Heart right ventricle (tissue), 16 donors: ENCODE data around the gene ACBD4. TPM values are rescaled to one million over a fixed set of nuclear protein-coding genes. Genes with fewer than 3 reads are reported as not detected.
A peak's percentile ranks its signal among the peaks of the same experiment; 100 is the strongest.

Source experiments
- ATAC-seq, 8 donors: fragments of 200-7000 bp; cut with Tn5 transposase; one replicate each; pipeline ENCODE4 v1.9.1; 2020; ENCODE audit warnings: mild to moderate bottlenecking in 8 of 8, moderate library complexity in 8 of 8, moderate number of reproducible peaks in 1 of 8
- DNase-seq, 2 donors: peaks; one replicate each; pipeline ENCODE4 v3.0.0-alpha.2; 2020
- H3K27ac ChIP-seq, 10 donors: fragments of 200-600 bp; sonication (generic) in 2 of 10; one replicate each; pipeline versions ENCODE4 v1.5.0 to v1.8.0; 2020 to 2022; ENCODE audit warnings: mild to moderate bottlenecking in 3 of 10
- H3K27me3 ChIP-seq, 7 donors: fragments of 200-600 bp; one replicate each; pipeline ENCODE4 v1.8.0; 2021 to 2022; ENCODE audit warnings: mild to moderate bottlenecking in 2 of 7
- H3K36me3 ChIP-seq, 9 donors: fragments of 200-600 bp; sonication (generic) in 1 of 9; one replicate each; pipeline versions ENCODE4 v1.5.0 to v1.8.0; 2020 to 2022; ENCODE audit warnings: mild to moderate bottlenecking in 2 of 9
- H3K4me1 ChIP-seq, 9 donors: fragments of 200-600 bp; sonication (generic) in 1 of 9; one replicate each; pipeline versions ENCODE4 v1.5.0 to v1.8.0; 2020 to 2022; ENCODE audit warnings: mild to moderate bottlenecking in 4 of 9
- H3K4me3 ChIP-seq, 10 donors: fragments of 200-600 bp; sonication (generic) in 2 of 10; one replicate each; pipeline versions ENCODE4 v1.5.0 to v1.8.0; 2020 to 2022; ENCODE audit warnings: mild to moderate bottlenecking in 7 of 10, moderate library complexity in 2 of 10
- H3K9me3 ChIP-seq, 11 donors: fragments of 200-600 bp in 10 of 11; sonication (generic) in 2 of 11; one replicate each; pipeline versions ENCODE4 v1.5.0 to v1.8.0; 2013 to 2022; ENCODE audit warnings: mild to moderate bottlenecking in 2 of 11, control low read depth in 1 of 11, moderate library complexity in 1 of 11
- WGBS, 2 donors: extraction: QIAGEN DNeasy Blood & Tissue Kit; methylation state at CpG; one replicate each; pipeline ENCODE4 v1.1.7; 2013; ENCODE audit warnings: inconsistent platforms in 1 of 2; 5-methylcytosine and 5-hydroxymethylcytosine counted together
- intact Hi-C, 10 donors: fragments of 100-400 bp; cut with DNase I; formaldehyde crosslinking; loops; one replicate each; pipeline versions ENCODE4 v1.11.1 to v1.14.2; 2022
- polyA plus RNA-seq, 2 donors: library from polyadenylated mRNA; stranded (reverse); fragments of 200-250 nt; gene quantifications; one replicate each; pipeline ENCODE4 v1.2.3, GENCODE V29; 2013
- total RNA-seq, 10 donors: library from RNA; stranded (reverse); fragmentation: NEBNext Ultra II Directional in 3 of 10; extraction: Animal tissue kit (Norgen Biotek cat#: 25700) in 3 of 10; gene quantifications; one replicate each; pipeline versions ENCODE4 v1.2.1 to v1.2.4, GENCODE V29; 2021 to 2023
- TF ChIP-seq, protein P1 (sequence below), 9 donors: fragments of 200-600 bp; sonication (generic) in 2 of 9; IDR thresholded peaks; one replicate each; pipeline versions ENCODE4 v1.5.0 to v1.8.0; 2021 to 2022; ENCODE audit warnings: antibody characterized with exemption in 9 of 9, mild to moderate bottlenecking in 5 of 9, moderate library complexity in 1 of 9
- donor health status: Arrhythmogenic right ventricular cardiomyopathy.
- donor health status: ischemic (EF 13 %, LVEDD 7.1; RV severe dilation, severe dysfunction).
- donor health status: healthy with polysubstance abuse.
- donor health status: DM: no; HTN: yes; CAD: no.
- donor health status: DM: no; HTN: no; CAD: no.
- donor health status: ischemic (EF 25% LVEDD 6.9; RV normal size, moderate dysfunction).
- donor health status: ischemic (EF 25% LVEDD 5.7; RV mildly dilated, moderate dysfunction).
- donor health status: healthy.
- donor health status: DM: yes; HTN: yes; CAD: no.
- donor health status: Ischemic cardiomyopathy.
- donor health status: ischemic (EF 35%, LVEDD 5.7; RV mildly dilated, moderate dysfunction).
- donor health status: nonischemic (EF 11% LVEDD 7.7; RV severe dilation, severe dysfunction).
- donor health status: DM: yes; HTN: yes; CAD: no.
- donor health status: PGD.
- donor health status: ischemic (EF 29% LVEDD 5.4; RV normal size, mild dysfunction).
- donor health status: nonischemic (EF 23%, LVEDD 6.1; RV moderate dilation, normal function).

Gene ACBD4
- total and polyA plus RNA-seq, 12 donors, result 4.2 to 16.7 (median 7.3) TPM

- WGBS, 2 donors, result 25 to 27% methylated on average over 8 of the region's 8 CpGs
- H3K36me3 ChIP-seq, result no peaks in the 10 kb centered on the region
- H3K27ac ChIP-seq, result peak overlapping the region in 8 of 10 donors; percentile 50 to 99 (median 97)
- H3K27me3 ChIP-seq, result no peaks in the 10 kb centered on the region
- ATAC-seq (no peak), DNase-seq (no peak)
- peak overlapping the region; percentile 63 to 97 (median 76) for H3K4me3 ChIP-seq
- TF ChIP-seq, protein P1, sequence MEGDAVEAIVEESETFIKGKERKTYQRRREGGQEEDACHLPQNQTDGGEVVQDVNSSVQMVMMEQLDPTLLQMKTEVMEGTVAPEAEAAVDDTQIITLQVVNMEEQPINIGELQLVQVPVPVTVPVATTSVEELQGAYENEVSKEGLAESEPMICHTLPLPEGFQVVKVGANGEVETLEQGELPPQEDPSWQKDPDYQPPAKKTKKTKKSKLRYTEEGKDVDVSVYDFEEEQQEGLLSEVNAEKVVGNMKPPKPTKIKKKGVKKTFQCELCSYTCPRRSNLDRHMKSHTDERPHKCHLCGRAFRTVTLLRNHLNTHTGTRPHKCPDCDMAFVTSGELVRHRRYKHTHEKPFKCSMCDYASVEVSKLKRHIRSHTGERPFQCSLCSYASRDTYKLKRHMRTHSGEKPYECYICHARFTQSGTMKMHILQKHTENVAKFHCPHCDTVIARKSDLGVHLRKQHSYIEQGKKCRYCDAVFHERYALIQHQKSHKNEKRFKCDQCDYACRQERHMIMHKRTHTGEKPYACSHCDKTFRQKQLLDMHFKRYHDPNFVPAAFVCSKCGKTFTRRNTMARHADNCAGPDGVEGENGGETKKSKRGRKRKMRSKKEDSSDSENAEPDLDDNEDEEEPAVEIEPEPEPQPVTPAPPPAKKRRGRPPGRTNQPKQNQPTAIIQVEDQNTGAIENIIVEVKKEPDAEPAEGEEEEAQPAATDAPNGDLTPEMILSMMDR (IDR thresholded peaks at IDR 0.05), result no peak
- no peaks in the 10 kb centered on the region for H3K9me3 ChIP-seq
- H3K4me1 ChIP-seq, result peaks cover 9 to 60% (median 47%) of the 10 kb centered on the region in 9 donors
- intact Hi-C loops, result loop anchor here in 2 of 10 donors (1.0 to 5.0 kb wide), 2 partner anchors 9 to 46 kb away; no protein-coding TSS in a partner anchor
Observed at GRCh38 chr17:45150911-45151809, 15.7 kb downstream of the ACBD4 start.

DNA sequence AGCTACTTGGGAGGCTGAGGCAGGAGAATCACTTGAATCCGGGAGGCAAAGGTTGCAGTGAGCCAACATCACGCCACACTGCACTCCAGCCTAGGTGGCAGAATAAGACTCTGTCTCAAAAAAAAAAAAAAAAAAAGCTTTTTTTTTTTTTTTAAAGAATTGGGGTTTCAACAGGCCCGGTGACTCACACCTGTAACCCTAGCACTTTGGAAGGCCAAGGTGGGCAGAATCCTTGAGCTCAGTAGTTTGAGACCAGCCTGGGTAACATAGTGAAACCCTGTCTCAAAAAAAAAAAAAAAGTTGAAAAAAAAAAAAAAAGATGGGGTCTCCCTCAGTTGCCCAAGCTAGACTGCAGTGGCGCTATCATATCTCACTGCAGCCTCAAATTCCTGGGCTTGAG, 19.5 kb downstream of the ACBD4 start:
- ATAC-seq (no peak), DNase-seq (no peak)
- Histone ChIP-seq H3K4me1 (peaks cover 17 to 82% (median 67%) of the 10 kb centered on the region in 9 donors), H3K27ac (peak overlapping the region in 3 of 10 donors; percentile 26 to 48 (median 39)), H3K9me3 (no peaks in the 10 kb centered on the region), H3K27me3 (no peaks in the 10 kb centered on the region), H3K36me3 (peaks cover 0 to 7% (median 0%) of the 10 kb centered on the region in 9 donors), H3K4me3 (no peak overlapping the region)
- intact Hi-C loops, result no loop called here
- 94 to 95% methylated on average over 4 of the region's 4 CpGs for WGBS, 2 donors
- TF ChIP-seq, protein P1 (IDR thresholded peaks at IDR 0.05), result no peak

DNA sequence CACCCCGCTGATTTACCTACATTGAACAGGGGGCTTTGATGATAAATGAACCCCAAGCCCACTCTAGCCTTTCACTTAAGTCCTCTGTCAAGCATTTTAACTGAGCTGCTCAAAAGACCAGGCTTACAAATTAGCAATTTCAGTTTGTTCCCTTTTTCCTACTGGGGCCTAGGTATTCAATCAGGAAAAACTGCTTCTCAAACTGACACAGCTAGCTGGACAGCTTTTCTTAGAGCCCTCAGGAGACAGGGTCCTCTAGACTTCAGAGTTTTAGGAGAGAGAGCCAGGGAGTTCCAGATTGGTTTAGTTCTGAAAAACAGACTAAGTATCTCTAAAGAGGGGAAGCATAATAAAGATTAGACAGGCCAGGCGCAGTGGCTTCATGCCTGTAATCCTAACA, 20.0 kb downstream of the ACBD4 start:
- WGBS, 2 donors, result 85 to 94% methylated on average over 2 of the region's 2 CpGs
- no peak for ATAC-seq
- H3K9me3 ChIP-seq, result no peaks in the 10 kb centered on the region
- TF ChIP-seq, protein P1 (IDR thresholded peaks at IDR 0.05), result no peak
- no peak for DNase-seq
- intact Hi-C loops, result no loop called here
- peaks cover 0 to 7% (median 0%) of the 10 kb centered on the region in 9 donors for H3K36me3 ChIP-seq
- no peaks in the 10 kb centered on the region for H3K27me3 ChIP-seq
- H3K4me1 ChIP-seq, result peaks cover 17 to 86% (median 68%) of the 10 kb centered on the region in 9 donors
- H3K4me3 ChIP-seq, result no peak overlapping the region
- H3K27ac ChIP-seq, result peak overlapping the region in 4 of 10 donors; percentile 3 to 48 (median 32)

GRCh38 chr17:45156242-45156641, 20.8 kb downstream of the ACBD4 start:
- Histone ChIP-seq H3K9me3 (no peaks in the 10 kb centered on the region), H3K27ac (peak overlapping the region in 1 of 10 donors; percentile 48), H3K4me1 (peaks cover 16 to 78% (median 60%) of the 10 kb centered on the region in 9 donors), H3K27me3 (no peaks in the 10 kb centered on the region), H3K4me3 (no peak overlapping the region), H3K36me3 (peaks cover 0 to 7% (median 0%) of the 10 kb centered on the region in 9 donors)
- intact Hi-C loops, result no loop called here
- WGBS, 2 donors, result 92 to 97% methylated on average over 3 of the region's 3 CpGs
- TF ChIP-seq, protein P1 (IDR thresholded peaks at IDR 0.05), result no peak
- ATAC-seq (no peak), DNase-seq (no peak)
